HG03280 (cell line): ENCODE data around the gene GALP.
"Not testable (repeated sequence)": the region's sequence is repeated elsewhere in the genome, so short reads cannot be mapped to it uniquely, and the experiment has no call there.

ENCODE experiments used
- ATAC-seq: cut with Tn5 transposase; IDR thresholded peaks from one replicate; pipeline ENCODE4 v1.9.1; 2021; ENCODE audit warnings: mild to moderate bottlenecking, moderate library complexity; ENCODE audit not compliant: unreplicated experiment

Gene GALP

DNA sequence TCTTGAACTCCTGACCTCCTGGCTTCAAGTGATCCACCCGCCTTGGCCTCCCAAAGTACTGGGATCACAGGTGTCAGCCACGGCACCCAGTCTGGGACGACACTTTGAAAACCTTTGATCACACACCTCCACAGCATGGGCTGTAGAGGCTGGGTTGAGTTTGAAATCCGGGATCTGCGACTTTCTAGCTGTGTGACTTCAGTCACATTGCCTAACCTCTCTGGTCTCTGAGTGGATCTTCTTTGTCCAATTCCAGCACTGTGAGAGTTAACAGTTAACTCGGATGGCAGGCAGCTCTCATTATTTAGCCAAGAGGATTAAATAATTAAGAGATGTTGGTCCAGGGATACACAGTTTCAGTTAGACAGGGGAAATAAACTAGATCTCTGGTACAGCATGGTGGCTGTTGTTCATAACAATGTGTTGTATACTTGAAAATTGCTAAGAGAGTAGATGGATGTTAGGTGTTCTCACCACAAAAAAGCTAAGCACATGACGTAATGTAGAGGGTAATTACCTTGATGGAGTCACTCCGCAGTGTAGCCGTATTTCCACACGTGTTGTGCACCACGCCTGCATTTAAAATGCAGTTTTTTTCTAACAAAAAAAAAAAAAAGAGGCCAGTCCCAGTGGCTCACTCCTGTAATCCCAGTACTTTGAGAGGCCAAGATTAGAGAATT, 1.9 kb downstream of the GALP start:
- ATAC-seq, result no peak

DNA sequence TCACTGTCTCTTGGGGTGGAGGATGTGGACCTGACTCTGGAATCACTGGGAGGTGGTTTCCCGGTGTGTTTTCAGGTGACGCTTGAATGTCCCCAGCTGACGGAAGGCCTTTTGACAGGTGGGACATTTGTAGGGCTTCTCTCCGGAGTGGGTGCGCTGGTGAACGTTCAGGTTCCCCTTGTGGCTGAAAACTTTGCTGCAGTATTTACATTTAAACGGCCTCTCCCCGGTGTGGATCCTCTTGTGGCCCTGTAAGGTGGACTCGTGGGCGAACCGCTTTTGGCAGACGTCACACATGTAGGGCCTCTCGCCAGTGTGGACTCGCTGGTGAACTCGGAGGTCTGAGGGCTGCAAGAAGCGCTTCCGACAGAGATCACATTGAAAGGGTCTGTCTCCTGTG, 14.0 kb downstream of the GALP start:
- no peak for ATAC-seq

DNA sequence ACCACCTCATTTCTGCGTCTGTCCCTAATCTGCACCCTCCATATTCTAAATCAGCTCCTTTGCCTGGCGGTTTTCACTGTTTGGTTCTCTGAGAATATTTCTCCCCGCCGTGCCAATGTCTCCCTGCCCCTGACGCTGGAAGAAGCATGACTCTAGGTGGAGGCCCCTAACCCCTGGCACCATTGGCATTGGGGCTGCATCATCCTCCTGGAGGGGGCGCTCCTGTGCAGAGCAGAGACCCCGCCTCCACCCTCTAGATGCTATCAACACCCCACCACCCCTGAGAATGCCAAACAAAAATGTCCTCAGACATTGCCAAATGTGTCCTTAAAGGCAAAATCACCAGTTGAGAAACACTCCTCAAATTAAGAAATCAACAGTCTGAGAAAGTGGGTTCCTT, 15.3 kb downstream of the GALP start:
- ATAC-seq, result no peak

DNA sequence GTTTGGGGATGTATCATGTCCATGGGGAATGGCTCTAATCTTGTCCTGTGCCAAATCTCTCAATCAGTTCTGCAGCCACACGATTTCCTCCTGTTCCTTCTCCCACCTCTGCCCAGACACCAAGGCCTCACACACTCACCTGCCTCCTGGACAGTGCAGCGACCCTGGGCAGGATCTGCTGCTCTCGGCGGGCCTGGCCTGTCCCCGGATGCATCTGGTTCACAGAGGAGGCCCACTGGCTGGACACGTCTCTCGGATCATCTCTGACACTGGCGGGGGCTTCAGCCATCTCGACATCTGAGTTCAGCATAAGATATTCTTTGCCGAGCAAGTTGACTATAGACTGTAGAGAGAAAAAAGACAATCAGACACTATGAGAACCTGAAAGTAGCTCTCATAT, 15.9 kb downstream of the GALP start:
- ATAC-seq, result no peak

DNA sequence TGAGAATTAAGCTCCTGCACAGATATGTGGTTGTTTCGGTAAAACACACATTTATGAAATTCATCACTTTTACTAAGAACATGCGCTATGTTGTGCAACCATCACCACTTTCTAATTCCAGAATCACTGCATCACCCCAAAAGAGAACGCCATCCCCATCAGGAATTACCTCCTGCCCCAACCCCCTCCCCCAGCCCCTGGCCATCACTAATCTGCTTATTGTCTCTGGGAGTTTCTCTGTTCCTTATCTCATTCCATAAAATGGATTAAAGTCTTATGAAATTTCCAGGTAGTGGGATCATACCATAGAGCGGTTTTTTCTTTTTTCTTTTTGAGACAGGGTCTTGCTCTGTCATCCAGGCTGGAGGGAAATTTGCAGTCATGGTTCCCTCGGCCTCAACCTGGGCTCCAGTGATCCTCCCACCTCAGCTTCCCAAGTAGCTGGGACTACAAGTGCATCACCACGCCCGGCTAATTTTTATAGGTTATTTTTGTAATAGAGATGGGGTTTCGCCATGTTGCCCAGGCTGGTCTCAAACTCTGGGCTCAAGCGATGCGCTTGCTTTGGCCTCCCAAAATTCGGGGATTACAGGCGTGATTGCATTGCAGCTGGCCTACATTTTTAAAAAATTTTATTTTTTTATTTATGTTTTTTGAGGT, 18.3 kb downstream of the GALP start:
- no peak for ATAC-seq

DNA sequence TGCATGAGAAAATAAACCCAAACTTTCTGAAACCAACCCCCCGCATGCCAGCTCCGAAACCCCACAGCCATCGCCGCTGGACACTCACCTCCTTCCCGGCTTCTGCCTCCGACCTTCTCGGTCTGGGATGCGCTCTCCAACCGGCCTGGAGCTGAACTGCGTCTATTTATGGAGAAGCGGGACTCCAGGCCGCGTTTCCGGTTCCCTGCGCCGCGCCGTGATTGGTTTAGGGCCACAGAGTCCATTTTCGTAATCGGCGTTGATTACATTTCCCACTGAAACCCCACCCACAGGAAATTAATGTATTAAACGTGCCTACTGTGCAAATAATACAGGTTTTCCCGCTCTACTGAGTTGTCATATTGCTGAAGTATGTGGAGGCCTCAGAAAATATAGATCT, 21.8 kb downstream of the GALP start, which contains the start of gene ZSCAN5B:
Gene ZSCAN5B (minus strand): TSS at position 138 of the 400 bp plus-strand sequence. CDS start 4,731 bp downstream, outside the sequence.
- ATAC-seq, result not testable (repeated sequence)

DNA sequence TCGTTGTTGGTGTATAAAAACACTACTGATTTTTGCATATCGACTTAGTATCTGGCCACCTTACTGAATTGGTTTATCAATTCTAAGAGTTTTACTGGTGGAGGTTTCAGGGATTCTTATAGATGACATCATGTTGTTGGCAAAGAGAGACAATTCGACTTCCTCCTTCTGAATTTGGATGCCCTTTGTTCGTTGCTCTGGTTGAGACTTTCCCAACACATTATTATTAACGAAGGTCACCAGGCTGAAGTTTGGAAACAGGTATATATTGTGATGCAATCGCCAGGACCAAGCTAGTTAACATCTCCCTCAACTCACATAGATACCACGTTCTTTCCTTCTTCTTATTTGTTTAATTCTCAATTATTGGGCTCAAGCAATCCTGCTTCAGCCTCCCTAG, 23.9 kb downstream of the GALP start:
- ATAC-seq, result no peak

DNA sequence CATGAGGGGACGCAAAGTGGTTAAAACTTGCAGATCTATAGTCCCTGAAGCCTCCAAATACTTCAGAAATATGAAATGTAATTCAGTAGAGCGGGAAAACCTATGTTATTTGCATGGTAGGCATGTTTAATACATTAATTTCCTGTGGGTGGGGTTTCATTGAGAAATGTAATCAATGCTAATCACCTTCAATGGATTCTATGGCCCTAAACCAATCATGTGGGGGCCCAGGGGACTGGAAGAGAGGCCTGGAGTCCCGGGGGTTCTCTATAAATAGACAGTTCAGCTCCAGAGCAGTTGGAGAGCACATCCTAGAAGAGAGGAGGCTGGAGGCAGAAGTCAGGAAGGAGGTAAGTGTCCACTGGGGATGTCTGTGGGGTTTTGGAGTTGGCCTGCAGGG, 26.2 kb downstream of the GALP start, which contains the start of gene ZSCAN5C:
Gene ZSCAN5C (plus strand): TSS at position 301 of the 400 bp plus-strand sequence. CDS start 3,641 bp downstream, outside the sequence.
- no peak for ATAC-seq

DNA sequence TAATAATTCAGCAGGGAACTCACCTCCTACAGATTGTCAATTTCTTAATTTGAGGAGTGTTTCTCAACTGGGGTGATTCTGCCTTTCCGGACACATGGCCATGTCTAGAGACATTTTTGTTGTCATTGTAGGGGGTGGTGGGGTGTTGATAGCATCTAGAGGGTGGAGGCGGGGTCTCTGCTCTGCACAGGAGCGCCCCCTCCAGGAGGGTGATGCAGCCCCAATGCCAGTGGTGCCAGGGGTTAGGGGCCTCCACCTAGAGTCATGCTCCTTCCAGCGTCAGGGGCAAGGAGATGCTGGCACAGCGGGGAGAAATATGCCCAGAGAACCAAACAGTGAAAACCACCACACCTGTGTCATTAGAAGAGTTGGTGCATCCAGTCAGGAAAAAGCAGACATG, 31.8 kb downstream of the GALP start:
- ATAC-seq, result not testable (repeated sequence)

DNA sequence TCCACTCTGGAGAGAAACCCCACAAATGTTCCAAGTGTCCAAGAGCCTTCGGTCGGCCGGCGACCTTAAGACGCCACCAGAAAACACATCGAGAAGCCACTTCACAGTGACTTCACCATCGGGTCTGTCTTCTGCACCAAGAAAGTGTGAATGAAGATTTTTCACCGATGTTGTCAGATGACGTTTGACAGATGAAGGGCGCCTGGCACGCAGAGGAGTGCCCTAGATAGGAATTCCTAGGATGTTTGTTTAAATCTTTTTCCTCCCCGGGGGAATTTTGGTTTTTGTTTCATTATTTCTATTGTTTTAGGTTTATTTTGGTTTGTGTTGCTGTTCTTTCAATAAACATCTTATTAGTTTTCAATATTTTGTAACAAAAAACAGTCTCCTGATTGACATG, 33.3 kb downstream of the GALP start:
- no peak for ATAC-seq

DNA sequence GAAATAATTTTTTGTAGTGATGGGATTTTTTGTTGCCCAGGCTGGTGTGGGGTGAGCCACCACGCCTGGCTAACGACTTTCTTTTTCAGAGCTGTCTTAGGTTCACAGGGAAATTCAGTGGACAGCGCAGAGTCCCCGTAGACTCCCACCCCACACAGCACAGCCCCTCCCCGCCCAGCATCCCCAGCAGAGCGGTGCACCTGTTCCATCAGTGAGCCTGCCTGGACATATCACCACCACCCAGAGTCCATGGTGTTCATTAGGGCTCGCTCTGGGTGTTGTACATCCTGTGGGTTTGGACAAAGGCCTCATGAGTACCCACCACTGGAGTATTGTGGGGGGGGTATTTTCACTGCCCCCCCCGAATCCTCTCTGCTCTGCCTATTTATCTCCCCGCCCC, 34.2 kb downstream of the GALP start:
- not testable (repeated sequence) for ATAC-seq

DNA sequence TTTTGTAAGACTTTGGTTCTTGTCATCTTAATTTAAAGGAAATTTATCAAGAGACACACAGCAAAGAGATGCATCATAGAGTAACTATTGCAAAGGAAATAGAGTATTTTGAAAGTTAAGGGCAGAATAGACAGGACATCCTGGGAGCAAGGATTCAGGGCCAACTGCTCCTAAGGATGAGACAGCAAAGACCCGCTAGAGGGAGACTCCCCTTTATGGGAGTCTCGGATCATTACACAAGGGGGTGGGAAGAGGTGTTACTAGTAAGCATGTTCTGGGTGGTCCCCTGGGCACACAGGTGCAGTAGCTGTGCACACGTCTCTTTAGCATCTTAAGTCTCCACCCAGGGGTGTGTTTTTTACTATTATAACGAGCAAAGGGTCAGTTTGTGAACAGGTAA, 35.9 kb downstream of the GALP start:
- ATAC-seq, result no peak

DNA sequence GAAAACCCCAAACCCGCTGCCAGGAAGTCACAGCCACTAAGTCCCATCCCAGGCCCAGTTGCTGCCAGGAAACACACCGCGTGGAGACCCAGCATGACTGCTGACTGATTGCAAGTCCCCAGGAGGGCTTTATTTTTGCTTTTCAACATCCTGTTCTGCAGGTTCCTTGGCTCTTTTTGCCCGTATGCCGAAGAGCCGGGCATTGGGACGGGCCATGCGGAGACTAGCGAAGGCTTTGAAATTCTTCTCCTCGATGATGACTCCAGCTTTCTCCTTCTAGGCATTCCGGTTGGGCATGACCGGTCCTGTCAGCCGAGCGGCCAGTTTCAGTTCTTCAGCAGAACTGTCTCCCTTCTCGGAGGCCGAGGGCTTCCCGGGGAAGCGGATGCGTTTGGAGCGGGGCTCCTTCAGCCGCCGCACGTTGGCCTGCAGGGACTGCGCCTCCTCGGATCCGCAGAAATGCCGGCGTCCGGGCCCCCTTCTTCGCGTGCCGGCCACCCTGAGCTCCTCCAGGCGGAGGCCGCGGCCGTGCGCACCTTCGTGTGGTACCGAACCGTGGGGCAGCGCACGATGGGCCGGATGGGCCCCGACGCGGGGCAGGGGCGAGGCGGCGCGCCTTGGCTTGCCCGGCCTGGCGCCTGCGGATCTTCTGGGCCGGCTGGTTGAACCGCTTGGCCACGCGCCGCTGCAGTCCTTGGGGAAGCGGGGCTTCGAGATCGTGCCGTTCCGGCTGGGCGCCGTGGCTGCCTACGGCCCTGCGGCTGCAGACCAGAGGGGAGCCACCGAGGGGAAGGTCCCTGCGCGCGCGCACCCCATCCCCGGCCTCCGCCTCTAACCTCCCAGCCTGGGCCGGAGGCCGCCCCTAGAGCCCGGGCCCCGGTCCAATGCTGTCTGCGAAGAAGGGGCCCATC, 41.5 kb downstream of the GALP start:
- no peak for ATAC-seq

DNA sequence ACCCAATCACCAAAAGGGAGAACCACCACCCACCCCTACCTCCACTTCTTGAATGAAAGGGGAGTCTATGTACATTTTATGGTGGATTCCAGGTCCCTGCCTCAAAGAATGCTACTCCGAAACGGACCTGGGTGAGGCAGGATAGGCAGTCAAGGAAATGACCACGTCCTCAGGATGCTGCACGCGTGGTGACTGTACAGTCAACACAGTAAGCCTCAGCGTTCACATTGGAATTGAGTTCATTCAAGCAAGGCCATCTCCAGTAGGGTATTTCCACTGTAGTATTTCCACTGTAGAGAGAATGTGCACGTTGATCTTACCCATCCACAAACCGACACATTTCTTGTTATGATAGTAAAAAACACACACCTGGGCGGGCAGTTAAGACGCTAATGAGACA, 43.2 kb downstream of the GALP start:
- no peak for ATAC-seq

DNA sequence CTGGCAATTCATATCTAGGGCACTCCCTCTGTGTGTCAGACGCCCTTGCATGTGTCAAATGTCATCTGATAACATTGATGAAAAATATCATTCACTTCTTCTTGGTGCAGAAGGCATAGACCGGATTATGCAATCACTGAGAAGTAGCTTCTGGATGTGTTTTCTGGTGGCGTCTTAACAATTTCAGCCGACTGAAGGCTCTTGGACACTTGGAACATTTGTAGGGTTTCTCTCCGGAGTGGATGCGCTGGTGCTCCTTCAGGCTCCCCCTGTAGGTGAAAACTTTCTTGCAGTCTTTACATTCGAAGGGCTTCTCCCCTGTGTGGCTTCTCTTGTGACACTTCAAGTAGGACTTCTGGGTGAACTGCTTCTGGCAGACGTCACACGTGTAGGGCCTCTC, 45.6 kb downstream of the GALP start:
- not testable (repeated sequence) for ATAC-seq

DNA sequence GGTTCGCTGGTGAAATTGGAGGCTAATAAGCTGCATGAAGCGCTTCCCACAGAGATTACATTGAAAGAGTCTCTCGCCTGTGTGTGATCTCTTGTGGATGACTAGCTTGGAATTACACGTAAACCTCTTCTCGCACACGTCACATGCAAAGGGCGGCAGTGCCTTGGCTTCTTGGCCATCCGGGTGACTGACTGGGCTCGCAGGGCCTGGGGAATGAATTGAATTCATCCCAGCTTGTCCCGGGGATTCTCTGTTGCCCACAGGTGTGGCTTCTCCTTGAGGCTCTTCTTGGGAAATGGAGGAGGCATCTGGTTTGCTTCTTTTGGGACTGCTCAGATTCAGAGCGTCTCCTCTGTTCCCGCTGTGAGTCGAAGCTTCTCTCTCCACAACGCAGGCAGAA, 46.0 kb downstream of the GALP start:
- no peak for ATAC-seq

DNA sequence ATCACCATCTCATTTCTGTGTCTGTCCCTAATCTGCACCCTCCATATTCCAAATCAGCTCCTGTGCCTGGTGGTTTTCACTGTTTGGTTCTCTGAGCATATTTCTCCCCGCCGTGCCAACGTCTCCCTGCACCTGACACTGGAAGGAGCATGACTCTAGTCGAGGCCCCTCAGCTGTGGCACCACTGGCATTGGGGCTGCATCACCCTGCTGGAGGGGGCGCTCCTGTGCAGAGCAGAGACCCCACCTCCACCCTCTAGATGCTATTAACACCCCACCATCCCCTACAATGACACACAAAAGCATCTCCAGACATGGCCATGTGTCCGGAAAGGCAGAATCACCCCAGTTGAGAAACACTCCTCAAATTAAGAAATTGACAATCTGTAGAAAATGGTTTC, 47.1 kb downstream of the GALP start:
- no peak for ATAC-seq

DNA sequence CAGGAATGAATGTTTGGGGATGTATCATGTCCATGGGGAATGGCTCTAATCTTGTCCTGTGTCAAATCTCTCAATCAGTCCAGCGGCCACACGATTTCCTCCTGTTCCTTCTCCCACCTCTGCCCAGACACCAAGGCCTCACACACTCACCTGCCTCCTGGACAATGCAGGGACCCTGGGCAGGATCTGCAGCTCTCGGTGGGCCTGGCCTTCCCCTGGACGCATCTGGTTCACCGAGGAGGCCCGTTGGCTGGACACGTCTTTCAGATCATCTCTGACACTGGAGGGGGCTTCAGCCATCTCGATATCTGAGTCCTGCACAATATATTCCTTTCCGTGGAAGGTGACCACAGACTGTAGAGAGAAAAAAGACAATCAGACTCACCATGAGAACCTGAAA, 47.7 kb downstream of the GALP start:
- ATAC-seq, result no peak
